ENCODE data around the gene METRNL. TPM values are rescaled to one million over a fixed set of nuclear protein-coding genes. Genes with fewer than 3 reads are reported as not detected.
A peak's percentile ranks its signal among the peaks of the same experiment; 100 is the strongest.

The METRNL gene
- total RNA-seq, 1 donor from 2014 or later = 79.9 TPM

DNA sequence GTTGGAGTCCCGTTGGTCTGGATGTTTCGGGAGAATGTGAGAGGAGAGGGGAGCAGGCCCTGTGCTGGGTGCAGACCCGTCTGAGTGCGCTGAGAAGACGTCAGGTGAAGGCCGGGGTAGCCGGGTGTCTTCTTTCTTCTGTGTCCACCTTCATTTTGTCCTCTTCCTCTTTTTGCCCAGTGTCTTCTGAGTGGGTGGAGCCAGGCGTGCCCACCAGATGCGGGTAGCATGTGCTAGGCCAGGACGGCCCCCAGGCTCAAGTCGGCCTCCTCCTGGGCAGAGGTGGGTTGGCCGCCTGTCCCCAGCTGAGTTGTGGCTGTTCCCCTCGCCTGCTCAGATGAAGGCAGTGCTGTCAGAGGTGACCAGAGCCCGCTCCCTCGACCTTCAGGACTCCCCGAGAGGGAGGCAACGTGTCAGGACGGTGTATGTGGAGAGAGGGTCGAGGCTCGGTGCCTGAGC is 3.5 kb downstream of the METRNL start:
- intact Hi-C loops (cut with DNase I) = no loop called here
- peaks cover 20% of the 10 kb centered on the region for H3K36me3 ChIP-seq
- DNase-seq (no peak), ATAC-seq (no peak)
- H3K4me3 ChIP-seq = no peak overlapping the region
- H3K4me1 ChIP-seq = peaks cover 61% of the 10 kb centered on the region
- H3K27me3 ChIP-seq = no peaks in the 10 kb centered on the region
- H3K9me3 ChIP-seq = no peaks in the 10 kb centered on the region
- peak overlapping the region; percentile 60 for H3K27ac ChIP-seq
- TF ChIP-seq, protein P1, sequence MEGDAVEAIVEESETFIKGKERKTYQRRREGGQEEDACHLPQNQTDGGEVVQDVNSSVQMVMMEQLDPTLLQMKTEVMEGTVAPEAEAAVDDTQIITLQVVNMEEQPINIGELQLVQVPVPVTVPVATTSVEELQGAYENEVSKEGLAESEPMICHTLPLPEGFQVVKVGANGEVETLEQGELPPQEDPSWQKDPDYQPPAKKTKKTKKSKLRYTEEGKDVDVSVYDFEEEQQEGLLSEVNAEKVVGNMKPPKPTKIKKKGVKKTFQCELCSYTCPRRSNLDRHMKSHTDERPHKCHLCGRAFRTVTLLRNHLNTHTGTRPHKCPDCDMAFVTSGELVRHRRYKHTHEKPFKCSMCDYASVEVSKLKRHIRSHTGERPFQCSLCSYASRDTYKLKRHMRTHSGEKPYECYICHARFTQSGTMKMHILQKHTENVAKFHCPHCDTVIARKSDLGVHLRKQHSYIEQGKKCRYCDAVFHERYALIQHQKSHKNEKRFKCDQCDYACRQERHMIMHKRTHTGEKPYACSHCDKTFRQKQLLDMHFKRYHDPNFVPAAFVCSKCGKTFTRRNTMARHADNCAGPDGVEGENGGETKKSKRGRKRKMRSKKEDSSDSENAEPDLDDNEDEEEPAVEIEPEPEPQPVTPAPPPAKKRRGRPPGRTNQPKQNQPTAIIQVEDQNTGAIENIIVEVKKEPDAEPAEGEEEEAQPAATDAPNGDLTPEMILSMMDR (IDR thresholded peaks at IDR 0.05) = no peak

DNA sequence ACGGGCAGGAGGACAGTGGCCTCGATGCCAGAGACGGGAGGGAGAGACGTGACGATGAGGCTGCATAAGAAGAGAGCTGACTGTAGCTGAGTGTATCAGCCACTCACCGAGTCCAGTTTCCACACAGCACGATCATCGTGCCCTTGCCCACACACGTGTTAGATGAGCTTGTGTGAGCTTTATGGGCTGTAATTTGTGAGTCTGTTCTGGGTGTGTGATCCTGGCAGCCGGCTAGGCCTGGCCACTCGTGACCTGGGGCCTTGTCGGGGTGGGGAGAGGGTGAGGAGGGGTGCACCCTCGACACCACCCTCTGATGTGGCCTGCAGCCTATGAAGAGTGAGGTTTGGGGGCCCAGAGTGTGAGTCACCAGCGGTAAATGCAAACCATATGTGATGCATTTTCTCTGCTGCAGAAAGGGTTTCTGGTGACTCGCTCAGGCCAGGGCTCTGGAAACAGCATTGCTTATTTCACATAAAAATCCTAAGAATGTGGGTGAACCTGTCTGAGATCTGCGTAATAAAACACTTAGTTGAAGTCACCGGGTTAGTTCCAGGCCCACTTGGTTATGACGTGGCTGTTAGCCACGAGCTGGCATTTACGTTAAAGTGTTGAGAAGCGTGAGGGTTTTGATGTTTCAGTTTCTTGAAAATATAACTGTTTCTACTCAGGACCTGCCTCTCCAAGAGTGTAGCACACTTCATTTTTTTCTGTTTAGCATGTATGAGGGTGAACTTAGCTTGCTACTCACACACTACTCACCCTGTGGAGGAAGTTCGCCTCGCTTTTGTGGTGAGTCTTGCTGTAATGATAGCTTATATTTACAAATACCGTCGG is 4.2 kb downstream of the METRNL start:
- peak overlapping the region; percentile 60 for H3K27ac ChIP-seq
- DNase-seq (no peak), ATAC-seq (no peak)
- peaks cover 24% of the 10 kb centered on the region for H3K36me3 ChIP-seq
- peaks cover 62% of the 10 kb centered on the region for H3K4me1 ChIP-seq
- H3K27me3 ChIP-seq = no peaks in the 10 kb centered on the region
- intact Hi-C loops (cut with DNase I) = no loop called here
- TF ChIP-seq, protein P1 (IDR thresholded peaks at IDR 0.05) = no peak
- H3K4me3 ChIP-seq = peak overlapping the region; percentile 8
- H3K9me3 ChIP-seq = no peaks in the 10 kb centered on the region

DNA sequence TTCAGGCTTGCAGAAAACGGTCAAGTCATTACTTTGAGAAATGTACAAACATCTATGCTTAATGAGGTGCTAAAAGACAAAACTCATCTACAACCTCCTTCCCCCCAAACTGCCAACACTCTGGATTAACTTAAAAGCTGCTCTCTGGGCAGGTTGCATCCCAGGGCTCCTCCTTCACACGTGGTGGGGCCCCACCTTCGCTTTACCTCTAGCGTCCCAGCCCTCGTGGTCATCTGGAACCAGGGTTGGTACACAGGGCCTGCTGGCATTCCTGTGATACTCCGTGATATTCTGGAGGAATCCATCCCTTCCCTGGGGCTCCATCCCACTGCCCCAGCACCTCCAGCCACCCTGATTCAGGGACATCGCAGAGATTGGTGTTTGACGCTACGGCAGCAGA is 4.8 kb downstream of the METRNL start:
- H3K27ac ChIP-seq = peak overlapping the region; percentile 60
- peak overlapping the region; percentile 12 for H3K4me3 ChIP-seq
- H3K36me3 ChIP-seq = peaks cover 24% of the 10 kb centered on the region
- intact Hi-C loops (cut with DNase I) = no loop called here
- H3K9me3 ChIP-seq = no peaks in the 10 kb centered on the region
- ATAC-seq (no peak), DNase-seq (no peak)
- TF ChIP-seq, protein P1 (IDR thresholded peaks at IDR 0.05) = no peak
- peaks cover 65% of the 10 kb centered on the region for H3K4me1 ChIP-seq
- no peaks in the 10 kb centered on the region for H3K27me3 ChIP-seq

DNA sequence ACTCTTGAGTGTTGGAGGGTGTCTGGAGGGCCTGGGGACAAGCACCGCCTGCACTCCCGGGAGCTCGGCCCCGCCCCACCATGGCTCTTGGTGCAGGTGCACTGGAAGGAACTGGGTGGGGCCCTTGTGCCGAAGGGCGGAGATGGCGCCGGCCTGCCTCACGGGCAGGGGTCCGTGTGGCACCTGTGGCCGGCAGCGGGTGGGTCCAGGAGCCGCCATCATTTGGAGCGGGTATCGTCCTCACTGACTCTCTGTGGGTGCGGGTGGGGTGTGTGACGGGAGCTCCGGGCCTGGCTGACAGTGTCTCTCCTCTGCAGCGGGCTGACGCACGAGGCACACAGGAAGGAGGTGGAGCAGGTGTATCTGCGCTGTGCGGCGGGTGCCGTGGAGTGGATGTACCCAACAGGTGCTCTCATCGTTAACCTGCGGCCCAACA is 5.2 kb downstream of the METRNL start:
- TF ChIP-seq, protein P1 (IDR thresholded peaks at IDR 0.05) = no peak
- Histone ChIP-seq H3K9me3 (no peaks in the 10 kb centered on the region), H3K4me1 (peaks cover 67% of the 10 kb centered on the region), H3K4me3 (peak overlapping the region; percentile 12), H3K27ac (peak overlapping the region; percentile 60), H3K27me3 (no peaks in the 10 kb centered on the region), H3K36me3 (peaks cover 27% of the 10 kb centered on the region)
- DNase-seq (peak; percentile 93), ATAC-seq (peak; percentile 73)
- intact Hi-C loops (cut with DNase I) = no loop called here

DNA sequence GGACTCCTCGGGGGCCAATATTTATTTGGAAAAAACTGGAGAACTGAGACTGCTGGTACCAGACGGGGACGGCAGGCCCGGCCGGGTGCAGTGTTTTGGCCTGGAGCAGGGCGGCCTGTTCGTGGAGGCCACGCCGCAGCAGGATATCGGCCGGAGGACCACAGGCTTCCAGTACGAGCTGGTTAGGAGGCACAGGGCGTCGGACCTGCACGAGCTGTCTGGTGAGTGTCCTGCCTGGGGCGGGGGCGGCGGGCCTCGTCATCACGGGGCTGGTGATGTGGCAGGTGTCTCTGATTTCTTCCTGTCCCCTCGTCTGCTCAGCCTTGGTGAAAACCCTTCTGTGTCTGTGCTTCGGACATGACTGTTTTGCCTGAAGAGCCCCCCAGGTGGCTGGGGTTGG is 5.7 kb downstream of the METRNL start:
- H3K27ac ChIP-seq = peak overlapping the region; percentile 42
- ATAC-seq (no peak), DNase-seq (no peak)
- H3K9me3 ChIP-seq = no peaks in the 10 kb centered on the region
- H3K4me1 ChIP-seq = peaks cover 67% of the 10 kb centered on the region
- no peak overlapping the region for H3K4me3 ChIP-seq
- H3K36me3 ChIP-seq = peaks cover 30% of the 10 kb centered on the region
- intact Hi-C loops (cut with DNase I) = no loop called here
- TF ChIP-seq, protein P1 (IDR thresholded peaks at IDR 0.05) = no peak
- no peaks in the 10 kb centered on the region for H3K27me3 ChIP-seq

All from upper lobe of right lung (tissue), 1 donor.